SK-N-DZ (cell line): Measurements from ENCODE around the gene GALC.
A peak's percentile ranks its signal among the peaks of the same experiment; 100 is the strongest.

Source experiments
- DNase-seq: peaks from one replicate; pipeline ENCODE4 v3.0.0-alpha.2; 2015; ENCODE audit warnings: low spot score

The GALC gene

DNA sequence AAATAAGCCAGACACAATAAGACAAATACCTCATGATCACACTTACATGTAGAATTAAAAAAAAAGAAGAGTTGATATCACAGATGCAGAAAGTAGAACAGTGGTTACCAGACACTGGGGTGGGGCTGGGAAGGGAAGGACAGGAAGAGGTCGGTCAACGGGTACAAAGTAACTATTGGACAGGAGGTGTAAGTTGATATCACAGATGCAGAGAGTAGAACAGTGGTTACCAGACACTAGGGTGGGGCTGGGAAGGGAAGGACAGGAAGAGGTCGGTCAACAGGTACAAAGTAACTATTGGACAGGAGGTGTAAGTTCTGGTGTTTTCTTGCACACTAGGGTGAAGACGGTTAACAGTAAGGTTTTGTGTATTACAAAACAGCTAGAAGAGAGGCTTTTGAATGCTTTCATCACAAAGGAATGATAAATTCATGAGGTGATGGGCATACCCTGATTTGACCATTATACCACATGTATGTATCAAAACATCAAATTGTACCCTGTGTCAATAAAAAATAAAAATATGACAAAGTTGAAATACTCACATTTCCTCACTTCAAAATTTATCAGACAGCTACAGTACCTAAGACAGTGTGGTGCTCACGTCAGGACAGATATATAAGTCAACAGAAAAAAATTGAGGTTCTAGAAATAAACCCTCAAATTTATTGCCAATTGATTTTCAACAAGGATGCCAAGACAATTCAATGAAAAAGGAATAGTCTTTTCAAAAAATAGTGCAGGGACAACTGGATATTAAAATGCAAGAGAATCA lies 32.8 kb downstream of the GALC start:
- no peak for DNase-seq

DNA sequence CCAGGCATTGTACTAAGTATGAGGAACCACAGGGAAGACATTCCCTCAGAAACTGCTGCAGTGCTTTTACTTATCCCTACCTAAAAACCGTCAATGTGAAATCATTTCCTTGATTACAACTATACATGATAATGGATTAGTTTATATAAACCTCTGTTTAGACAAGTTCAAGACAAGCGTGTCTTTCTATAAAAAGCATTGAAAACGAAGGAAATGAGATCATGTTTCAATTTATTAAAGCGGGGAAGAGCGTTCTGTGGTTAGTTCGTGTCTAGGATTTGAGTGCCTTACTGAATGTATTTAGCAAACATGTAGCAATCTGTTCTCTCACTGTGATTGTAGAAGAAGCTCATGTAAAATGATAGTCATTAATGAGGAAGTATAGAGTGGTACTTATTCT lies 37.5 kb downstream of the GALC start:
- DNase-seq, result no peak

DNA sequence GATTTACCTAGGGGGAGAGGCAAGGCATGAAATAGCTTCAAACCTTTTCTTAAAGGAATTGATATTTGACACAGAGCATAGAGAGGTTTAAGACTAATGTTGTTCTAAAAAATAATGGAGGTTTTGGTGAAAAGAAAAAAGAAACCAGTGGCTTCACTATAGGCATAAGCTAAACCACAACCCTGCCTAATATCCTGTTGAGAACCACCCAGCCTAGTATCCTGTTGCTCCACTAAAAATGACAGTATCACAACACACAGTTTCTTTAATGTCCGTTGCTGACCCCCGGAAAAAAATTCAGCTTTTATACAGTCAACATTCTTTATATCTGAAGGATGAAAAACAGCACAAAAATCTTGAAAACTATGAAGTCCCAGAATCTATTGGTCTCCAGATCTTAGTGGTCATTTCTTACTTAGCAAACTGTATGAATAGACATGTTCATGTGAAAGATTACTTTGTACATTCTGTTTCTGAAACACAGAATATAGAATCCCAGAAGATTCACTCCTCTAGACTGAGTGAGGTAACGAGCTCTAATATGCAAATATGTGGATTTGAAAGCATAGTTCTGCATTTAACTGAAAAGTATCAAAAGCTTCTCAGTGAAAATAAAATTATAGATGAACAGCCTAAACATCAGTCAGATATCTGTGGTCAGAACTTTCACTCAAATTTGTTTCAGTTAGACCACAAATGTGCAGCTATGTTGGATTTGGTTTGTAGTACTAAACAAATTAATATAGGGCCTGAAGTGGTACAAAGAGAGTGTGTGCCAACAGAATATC lies 40.5 kb downstream of the GALC start:
- no peak for DNase-seq

DNA sequence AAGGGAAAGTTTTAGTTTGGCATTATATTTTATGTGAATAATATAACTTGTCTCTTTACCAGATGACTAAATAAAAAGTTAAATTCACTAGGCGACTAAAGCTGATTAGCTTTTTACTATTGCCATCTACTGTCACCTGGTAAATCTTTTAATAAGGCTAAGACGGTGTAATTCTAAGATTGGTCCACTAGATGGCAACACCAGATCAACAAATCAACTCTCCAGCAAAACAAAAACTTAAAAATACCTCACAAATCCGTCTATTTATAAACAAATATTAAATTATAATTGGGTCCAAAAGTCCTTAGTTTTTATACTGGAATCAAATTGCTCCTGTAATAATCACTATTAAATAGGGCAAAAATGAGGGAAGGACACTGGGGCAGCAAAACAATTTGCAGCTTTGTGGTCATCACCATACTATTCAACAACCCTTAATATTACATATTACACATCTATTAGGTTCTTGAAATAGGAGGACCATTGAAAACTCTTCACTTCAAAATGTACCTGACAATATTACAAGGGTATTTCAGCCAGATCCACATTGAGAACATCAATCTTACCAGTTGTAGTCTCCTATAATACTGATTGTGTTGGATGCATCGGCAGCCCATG lies 47.9 kb downstream of the GALC start:
- peak; percentile 22 for DNase-seq

DNA sequence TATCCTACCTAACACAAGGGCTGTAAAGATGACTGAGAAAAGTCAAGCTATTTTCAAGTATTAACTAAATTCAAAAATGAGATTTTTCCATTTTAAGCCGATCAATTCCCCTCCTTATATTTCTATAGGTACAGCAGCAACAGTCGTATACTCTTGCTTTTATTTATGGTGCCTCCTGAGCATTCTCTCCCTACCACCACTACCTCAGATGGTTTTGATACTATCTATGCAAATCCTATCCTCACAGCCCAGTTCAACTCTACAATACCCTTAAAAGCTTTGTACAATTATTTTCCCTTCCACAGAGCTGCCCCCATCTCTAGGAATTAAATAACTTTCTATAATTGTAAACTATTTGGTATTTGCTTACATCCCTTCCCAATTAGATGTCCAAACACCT lies 52.1 kb downstream of the GALC start:
- no peak for DNase-seq

DNA sequence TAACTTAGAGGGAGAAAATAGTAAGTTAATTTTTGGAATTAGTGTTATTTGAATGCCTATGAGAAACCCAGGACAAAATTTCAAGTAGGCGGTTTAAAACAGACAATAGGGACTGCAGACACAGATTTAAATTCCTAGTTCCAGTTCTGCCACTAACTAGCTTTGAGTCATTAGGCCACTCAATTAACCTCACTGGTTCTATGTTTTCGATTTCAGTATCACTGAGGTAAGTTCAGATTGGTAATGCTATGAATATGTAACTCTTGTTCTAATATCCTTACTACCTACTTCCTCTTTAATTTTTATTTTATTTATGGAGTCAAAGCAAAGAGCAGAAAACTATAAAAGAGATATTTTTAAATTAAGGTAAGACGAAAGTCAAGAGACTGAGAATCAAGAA lies 52.6 kb downstream of the GALC start:
- no peak for DNase-seq

DNA sequence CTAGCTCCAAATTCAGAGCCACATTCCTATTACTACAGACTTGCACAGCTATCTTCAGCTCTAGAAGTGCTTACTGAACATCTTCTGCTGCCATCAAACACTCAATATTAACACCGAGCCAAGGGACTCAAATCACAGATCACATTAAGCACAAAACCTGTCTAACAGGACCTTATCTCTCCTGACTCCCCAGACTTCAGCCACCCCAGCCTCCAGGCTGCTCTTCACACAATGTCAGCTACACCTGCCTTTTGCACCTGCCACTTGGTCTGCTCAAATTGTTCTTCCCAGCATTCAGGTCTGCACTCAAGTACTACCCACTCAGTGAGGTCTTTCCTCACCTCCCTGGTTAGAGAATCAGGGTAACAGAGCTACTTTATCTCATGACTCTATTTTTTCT lies 57.1 kb downstream of the GALC start:
- no peak for DNase-seq

DNA sequence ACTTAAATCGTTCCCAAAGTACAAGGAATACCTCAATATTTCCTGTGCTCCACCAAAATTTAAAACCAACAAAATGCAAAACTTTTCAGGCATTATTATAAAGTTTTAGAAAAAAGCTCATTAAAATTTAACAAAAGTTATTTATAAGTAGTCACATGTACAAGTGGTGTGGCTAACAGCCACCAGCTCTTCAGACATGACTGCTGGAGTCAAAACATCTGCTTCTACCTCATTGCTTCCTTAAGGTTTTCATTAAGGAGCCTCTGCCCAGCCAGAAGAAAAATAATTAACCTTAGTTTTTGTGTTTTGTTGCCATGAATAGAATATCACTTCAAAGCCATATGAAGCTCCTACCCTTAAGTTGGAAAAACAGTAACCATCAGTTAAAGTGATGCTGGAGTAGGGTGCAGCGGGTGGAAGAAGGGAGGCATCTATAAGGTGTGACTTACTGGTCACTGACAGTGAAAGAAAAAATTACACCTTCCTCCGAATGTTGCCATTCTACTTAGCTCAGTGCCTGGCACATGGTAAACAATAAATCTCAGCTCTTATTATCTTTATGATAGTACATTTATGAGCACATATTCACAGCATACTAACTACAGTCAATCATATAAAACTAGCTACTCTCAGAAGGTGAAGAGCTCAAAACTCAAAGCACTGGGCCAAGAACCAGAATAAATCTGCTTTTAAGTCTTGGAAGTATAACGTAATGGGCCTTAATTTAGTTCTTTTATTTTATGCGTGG lies 57.7 kb downstream of the GALC start:
- DNase-seq, result no peak

DNA sequence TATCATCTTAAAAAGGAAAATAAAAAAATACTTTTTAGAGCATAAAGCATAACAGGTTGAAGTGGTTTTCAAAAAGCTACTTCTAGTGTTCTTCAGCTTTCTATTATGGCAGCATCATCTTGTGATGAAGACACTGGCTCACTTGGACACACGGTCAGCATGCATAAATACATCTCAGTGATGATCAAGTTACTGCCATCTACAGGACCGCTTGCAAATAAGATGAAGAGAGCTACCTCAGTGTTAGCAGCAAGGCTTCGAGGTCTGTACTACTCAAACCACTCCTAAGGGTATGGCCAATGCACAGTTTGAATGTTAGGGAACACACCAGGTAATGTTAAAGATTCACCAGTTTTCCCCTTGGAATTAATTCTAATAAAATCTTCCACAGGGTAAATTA lies 58.8 kb downstream of the GALC start:
- DNase-seq, result peak; percentile 59

DNA sequence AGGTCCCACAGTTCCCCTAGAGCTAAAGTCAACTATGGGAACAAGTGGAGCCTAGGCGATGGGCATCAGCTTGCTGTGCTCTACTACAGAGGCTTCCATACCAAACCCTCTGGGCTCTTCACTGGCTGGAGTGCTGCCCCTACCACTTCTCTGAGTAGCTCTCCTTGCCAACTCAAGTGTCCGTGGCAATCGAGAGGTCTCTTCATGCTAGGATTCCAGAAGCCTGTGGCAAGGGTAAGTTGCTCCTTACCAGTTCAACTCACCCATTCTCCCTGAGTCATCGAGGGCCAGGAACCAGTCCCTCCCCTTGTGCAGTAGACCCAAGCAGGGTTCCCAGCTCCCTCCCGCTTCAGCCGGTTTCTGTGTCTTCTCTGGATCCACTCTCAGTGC lies 76.1 kb downstream of the GALC start:
- no peak for DNase-seq

DNA sequence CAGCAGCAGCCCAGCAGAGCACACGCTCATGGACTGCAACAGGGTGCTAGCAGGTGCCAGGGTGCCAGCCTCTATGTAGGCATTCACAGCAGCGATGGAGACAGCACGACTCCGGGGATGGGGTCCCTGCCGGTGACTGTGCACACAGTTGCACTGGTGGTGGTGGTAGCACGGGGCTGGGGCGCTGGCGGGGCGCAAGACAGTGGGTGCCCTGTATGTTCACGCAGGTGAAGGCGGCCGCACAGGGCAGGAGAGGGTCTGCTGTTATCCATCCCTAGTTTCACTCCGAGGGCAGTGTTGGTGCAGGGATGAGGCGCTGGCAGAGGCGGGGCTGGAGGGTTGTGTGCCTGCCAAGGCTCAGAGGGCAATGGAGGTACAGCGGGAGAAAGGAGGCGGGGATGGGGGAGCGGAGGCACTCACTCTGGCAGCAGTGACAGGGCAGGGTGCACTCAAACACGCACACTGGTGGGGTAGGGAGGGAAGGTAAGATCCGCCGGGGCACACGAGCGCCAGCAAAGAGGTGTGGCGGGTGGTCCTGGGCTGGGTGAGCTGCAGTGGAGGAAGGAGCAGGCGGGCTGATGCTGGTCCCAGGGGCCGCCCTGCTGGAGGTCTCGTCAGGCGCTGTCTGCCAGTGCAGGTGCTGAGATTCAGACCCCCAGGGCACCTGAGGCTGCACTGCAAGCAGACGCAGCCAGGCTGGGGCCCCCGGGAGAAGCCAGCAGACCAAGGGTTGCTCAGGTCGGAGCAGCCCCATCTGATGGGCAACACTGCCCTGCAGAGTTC lies 76.7 kb downstream of the GALC start:
- no peak for DNase-seq

DNA sequence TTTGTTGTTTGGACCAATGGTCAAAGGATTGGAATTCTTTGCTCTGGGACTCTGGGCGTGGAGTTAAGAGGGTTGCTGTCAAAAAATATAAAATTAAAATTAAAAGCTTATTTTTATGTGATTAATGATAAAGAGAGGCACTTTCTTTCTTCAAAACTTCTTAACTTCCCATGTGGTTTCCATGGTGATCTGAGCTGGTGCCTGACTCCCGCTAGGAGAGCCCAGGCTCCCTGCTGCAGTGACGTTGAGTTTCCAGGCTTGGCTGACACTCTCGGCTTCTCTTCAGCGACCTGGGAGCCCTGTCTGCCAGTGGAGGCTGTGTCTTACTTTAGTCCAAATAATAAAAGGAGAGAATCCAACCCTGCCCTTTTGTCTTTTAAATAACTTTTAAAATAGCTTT lies 84.4 kb downstream of the GALC start:
- DNase-seq, result no peak

DNA sequence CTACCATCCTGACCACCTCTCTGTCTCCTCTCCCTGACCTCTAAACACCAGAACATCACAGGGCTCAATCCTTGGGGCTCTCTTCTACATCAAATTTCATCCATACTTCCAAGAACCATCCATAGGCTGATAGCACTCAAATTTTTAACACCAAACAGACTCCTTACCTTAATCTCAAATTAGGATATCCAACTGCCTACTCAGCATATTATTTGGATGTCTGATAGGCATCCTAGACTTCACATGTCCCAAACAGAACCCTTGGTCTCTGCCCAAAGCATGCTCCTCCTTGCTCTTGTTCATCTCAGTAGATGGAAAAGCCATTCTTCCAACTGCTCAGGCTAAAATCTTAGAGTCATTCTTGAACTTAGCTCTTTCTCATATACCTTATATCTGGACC lies 91.3 kb downstream of the GALC start:
- DNase-seq, result no peak

DNA sequence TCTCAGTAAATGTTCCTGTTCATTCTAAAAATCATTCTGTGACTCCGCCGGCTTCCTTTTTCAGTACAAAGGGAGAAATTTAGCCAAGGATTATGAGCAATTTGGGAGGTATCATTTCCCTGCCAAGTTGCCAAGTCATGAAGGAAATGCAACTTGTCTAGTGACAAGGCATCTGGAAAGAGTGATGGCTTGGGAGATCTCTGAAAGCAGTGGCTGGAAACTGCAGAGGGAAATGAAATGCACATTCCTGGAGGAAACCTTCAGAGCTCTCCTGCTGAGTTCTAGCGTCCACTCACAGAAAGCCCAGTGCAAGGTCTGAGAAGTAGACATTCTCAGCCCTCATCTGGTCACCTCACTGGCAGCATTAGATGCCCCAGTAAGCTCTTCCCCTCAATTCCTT lies 91.7 kb downstream of the GALC start:
- DNase-seq, result no peak

DNA sequence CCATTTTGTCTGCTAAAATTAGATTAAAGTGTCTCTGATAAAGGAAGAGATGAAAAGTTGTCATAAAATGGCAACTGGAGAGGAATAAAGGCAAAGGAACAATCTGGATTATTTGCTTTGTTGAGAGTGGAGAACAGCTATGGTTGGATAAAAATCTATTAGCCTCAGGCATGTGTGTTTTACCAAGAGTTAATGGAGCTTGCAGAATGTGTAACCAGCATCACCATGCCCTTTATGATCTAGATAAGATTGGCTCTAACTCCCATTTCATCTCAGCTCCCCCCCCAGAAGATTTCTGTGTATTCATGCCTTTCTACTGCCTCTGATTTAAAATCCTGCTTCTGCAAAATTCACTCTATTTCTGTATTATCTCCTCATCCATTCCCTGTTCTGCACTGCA lies 93.8 kb downstream of the GALC start:
- DNase-seq, result no peak

DNA sequence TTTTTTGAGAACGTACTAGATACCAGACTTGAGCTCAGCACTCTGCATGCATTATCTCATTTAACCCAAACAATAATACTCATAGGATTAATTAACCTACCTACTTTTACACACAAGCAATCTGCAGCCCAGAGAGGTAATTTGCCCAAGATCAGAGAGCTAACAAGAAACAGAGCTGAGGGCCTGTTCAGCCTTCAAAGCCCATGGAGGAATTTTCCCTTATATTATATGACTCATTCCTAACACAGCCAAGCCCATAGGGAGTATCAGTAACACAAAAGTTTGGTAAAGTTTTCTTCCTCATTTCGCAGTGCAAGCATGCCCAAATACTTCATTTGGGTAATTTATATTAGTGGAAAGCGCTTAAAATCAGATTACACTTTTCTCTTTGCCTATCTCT lies 94.7 kb downstream of the GALC start:
- no peak for DNase-seq

DNA sequence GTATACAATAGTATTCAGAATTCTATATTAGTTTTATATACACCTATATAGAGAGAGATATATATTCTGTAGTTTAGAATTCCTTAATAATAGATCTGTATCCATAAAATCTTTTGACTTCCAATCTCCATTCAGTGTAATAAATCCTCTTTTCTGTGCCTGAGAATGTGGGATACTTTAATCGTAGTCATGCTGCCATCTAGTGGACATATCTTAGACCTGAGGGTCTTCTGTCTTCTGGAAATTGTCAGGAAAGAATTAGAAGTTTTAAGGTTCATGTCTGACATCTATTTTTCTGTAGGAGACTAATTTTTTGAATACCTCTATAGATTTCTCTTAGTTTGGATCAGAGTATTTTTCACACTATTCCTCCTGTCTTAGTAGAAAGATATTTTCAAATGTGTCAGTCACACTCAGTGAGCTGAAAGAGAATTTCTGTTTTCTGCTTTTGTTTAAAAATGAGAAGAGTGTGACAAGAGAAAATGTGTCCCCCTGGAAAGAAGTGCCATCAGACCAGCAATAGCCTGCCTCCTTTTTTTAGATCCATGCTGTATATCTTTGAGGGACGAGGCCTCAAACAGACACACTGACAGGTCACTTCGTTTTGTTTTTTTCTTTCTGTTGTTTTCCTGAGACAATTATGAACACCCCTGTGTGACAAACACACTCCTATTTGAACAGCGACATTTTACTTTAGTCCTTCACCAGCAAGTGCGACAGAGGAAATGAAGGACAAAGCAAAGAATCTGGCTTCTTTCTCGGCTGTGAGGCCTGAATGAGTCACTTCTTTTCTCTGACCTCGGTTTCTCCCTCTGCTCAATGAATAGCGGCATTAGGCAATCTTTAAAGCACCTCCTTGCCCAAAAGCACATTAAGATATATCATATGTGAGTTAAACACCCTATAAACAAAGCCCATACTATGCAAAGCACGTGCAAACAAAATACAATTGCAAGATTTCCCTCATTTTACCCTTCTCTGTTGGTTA lies 96.3 kb downstream of the GALC start:
- DNase-seq, result peak; percentile 66

DNA sequence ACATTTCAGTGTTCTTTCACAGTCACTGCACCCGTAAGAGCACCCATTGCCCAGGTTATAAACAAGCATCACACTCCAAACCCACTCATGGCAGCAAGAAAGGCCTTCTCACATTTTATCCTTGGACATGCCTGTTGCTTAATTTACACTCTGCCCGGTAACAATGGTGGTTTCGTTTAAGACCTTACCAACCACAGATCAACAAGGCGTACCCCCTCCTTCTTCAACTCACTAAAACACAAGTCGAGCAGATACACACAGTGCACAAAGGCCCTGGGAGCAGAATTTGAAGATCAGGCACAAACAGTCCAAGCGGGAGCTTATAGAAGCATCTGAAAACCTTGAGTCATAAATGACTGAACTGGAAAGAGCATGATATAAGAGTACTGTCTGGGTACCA lies 98.1 kb downstream of the GALC start:
- DNase-seq, result no peak

DNA sequence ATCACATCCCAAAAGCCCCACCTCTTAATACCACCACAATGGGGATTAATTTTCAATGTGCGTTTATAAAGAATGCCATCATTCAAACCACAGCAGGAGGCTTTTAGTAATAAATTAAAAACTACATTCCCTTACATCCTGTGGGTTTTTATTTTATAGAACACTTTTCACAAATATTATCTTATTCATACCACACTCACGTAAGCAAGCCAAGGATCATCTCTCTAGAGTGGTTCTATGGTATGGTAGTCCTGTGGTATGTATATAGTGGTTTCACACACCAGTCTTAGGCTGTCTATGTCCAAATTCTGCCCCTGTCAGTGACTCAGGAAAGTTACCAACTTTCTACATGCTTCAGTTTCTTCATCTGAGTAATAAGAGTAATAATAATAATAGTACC lies 100.2 kb downstream of the GALC start:
- no peak for DNase-seq
